Sciatic nerve (tissue), 2 donors: ENCODE measurements around the gene MIAT. TPM values are rescaled to one million over a fixed set of nuclear protein-coding genes. Genes with fewer than 3 reads are reported as not detected.

ENCODE experiments used
- ATAC-seq: fragments of 200-7000 bp; cut with Tn5 transposase; one replicate; pipeline ENCODE4 v1.9.1; 2020; ENCODE audit warnings: mild to moderate bottlenecking, moderate library complexity
- DNase-seq: peaks from one replicate; pipeline ENCODE4 v3.0.0-alpha.2; 2020; ENCODE audit warnings: low spot score
- intact Hi-C: fragments of 100-400 bp; cut with DNase I; formaldehyde crosslinking; loops from one replicate; pipeline ENCODE4 v1.14.2; 2022
- total RNA-seq: library from RNA; stranded (reverse); fragmentation: NEBNext Ultra II Directional; extraction: Animal tissue kit (Norgen Biotek cat#: 25700); gene quantifications from one replicate; pipeline ENCODE4 v1.2.1, GENCODE V29; 2021
- donor health status: DM: no; HTN: no; CAD: no.
- donor health status: DM: no; HTN: no; CAD: no.

The MIAT gene
- total RNA-seq, 1 donor from 2014 or later, result 2.7 TPM

- ATAC-seq (no peak), DNase-seq (no peak)
- intact Hi-C loops, result no loop called here
These were observed 27.2 kb upstream of the MIAT start for GRCh38 chr22:26629988-26630761.

GRCh38 chr22:26631282-26631681 lies 26.1 kb upstream of the MIAT start:
- no peak for DNase-seq
- intact Hi-C loops, result no loop called here
- ATAC-seq, result no peak

GRCh38 chr22:26632422-26633155 lies 24.8 kb upstream of the MIAT start:
- ATAC-seq, result no peak
- no peak for DNase-seq
- intact Hi-C loops, result no loop called here

- intact Hi-C loops, result no loop called here
- DNase-seq (no peak), ATAC-seq (no peak)
These were observed 23.2 kb upstream of the MIAT start for GRCh38 chr22:26634189-26634588.

GRCh38 chr22:26635117-26635516 lies 22.3 kb upstream of the MIAT start:
- intact Hi-C loops, result no loop called here
- DNase-seq, result no peak
- no peak for ATAC-seq

- DNase-seq (no peak), ATAC-seq (no peak)
- intact Hi-C loops, result no loop called here
These were observed 21.1 kb upstream of the MIAT start for GRCh38 chr22:26636296-26636695.

GRCh38 chr22:26642465-26643417 lies 14.6 kb upstream of the MIAT start:
- no peak for ATAC-seq
- intact Hi-C loops, result no loop called here
- no peak for DNase-seq

GRCh38 chr22:26643418-26644100 lies 13.8 kb upstream of the MIAT start:
- no peak for ATAC-seq
- no peak for DNase-seq
- intact Hi-C loops, result no loop called here

- intact Hi-C loops, result no loop called here
- DNase-seq (no peak), ATAC-seq (no peak)
These were observed 11.2 kb upstream of the MIAT start for GRCh38 chr22:26646158-26646557.

- intact Hi-C loops, result no loop called here
- DNase-seq, result no peak
- no peak for ATAC-seq
These were observed 9.3 kb upstream of the MIAT start for GRCh38 chr22:26648011-26648497.

- no peak for ATAC-seq
- no peak for DNase-seq
- intact Hi-C loops, result no loop called here
These were observed 8.6 kb upstream of the MIAT start for GRCh38 chr22:26648528-26649388.

- intact Hi-C loops, result no loop called here
- ATAC-seq (no peak), DNase-seq (no peak)
These were observed 6.5 kb upstream of the MIAT start for GRCh38 chr22:26650722-26651421.

- DNase-seq (no peak), ATAC-seq (no peak)
- intact Hi-C loops, result no loop called here
These were observed 5.6 kb upstream of the MIAT start for GRCh38 chr22:26651815-26652214.

GRCh38 chr22:26658161-26658560 lies 773 bp downstream of the MIAT start:
- no peak for ATAC-seq
- DNase-seq, result no peak
- intact Hi-C loops, result no loop called here

GRCh38 chr22:26658671-26659478 lies 1.5 kb downstream of the MIAT start:
- DNase-seq, result no peak
- intact Hi-C loops, result no loop called here
- ATAC-seq, result peak; percentile 38

- DNase-seq (no peak), ATAC-seq (no peak)
- intact Hi-C loops, result no loop called here
These were observed 3.0 kb downstream of the MIAT start for GRCh38 chr22:26660356-26660755.
